K562 (cell line): ENCODE results near the gene GNG7. TPM values are rescaled to one million over a fixed set of nuclear protein-coding genes. Genes with fewer than 3 reads are reported as not detected.

Source experiments
- BRCA1 ChIP-seq, 2 experiments: fragments of 450-650 bp in 1 of 2; sonication (generic) in 1 of 2; formaldehyde crosslinking in 1 of 2; IDR thresholded peaks; 2 replicates each; pipeline versions ENCODE4 v1.5.0 to v1.6.1; 2017 to 2020; ENCODE audit warnings: mild to moderate bottlenecking in 1 of 2, missing genetic modification reagents in 1 of 2
- EP400 ChIP-seq: fragments of 450-650 bp; IDR thresholded peaks from 2 replicates; pipeline ENCODE4 v1.6.1; 2017; ENCODE audit warnings: antibody characterized with exemption, mild to moderate bottlenecking, moderate library complexity
- FOXM1 ChIP-seq, 2 experiments: fragments of 450-650 bp in 1 of 2; sonication (generic) in 1 of 2; formaldehyde crosslinking in 1 of 2; IDR thresholded peaks; 2 replicates each; pipeline versions ENCODE4 v1.6.1 to v1.9.0; 2017 to 2022; ENCODE audit warnings: low read depth in 2 of 2, mild to moderate bottlenecking in 2 of 2, missing genetic modification reagents in 1 of 2, moderate library complexity in 1 of 2
- MCM7 ChIP-seq, 2 experiments: fragments of 450-650 bp; IDR thresholded peaks; 2 replicates each; pipeline ENCODE4 v1.6.1; 2016 to 2018
- NR4A1 ChIP-seq, 2 experiments: fragments of 250-450 bp in 1 of 2; fragments of 450-650 bp in 1 of 2; sonication (Bioruptor Pico) in 1 of 2; IDR thresholded peaks; 2 replicates each; pipeline versions ENCODE4 v1.4.0 to v1.6.1; 2016 to 2020; ENCODE audit warnings: mild to moderate bottlenecking in 2 of 2, missing compliant biosample characterization in 1 of 2, missing genetic modification characterization in 1 of 2, moderate library complexity in 1 of 2
- SMAD4 ChIP-seq: fragments of 250-450 bp; sonication (Bioruptor Pico); conservative IDR thresholded peaks from 2 replicates; pipeline ENCODE4 v1.8.0; 2021; ENCODE audit warnings: inconsistent platforms, mild to moderate bottlenecking, moderate library complexity
- SP2 ChIP-seq: IDR thresholded peaks from 2 replicates; pipeline ENCODE4 v1.6.1; 2011; ENCODE audit warnings: mild to moderate bottlenecking, low read depth, low read length, moderate library complexity; ENCODE audit not compliant: poor library complexity, severe bottlenecking; ENCODE audit errors: extremely low read depth
- SRSF1 ChIP-seq: fragments of 200-400 bp; formaldehyde crosslinking; IDR thresholded peaks from 2 replicates; pipeline ENCODE4 v1.6.1; 2017; ENCODE audit warnings: mild to moderate bottlenecking, low read depth, low read length, moderate library complexity
- SRSF3 ChIP-seq: fragments of 200-400 bp; formaldehyde crosslinking; IDR thresholded peaks from 2 replicates; pipeline ENCODE4 v1.6.1; 2016; ENCODE audit warnings: mild to moderate bottlenecking, low read length, moderate library complexity; ENCODE audit not compliant: insufficient read depth
- STAT5B ChIP-seq: fragments of 250-450 bp; sonication (Bioruptor Pico); IDR thresholded peaks from 2 replicates; pipeline ENCODE4 v1.8.0; 2021; ENCODE audit warnings: mild to moderate bottlenecking, inconsistent platforms
- TARDBP ChIP-seq: fragments of 450-650 bp; IDR thresholded peaks from 2 replicates; pipeline ENCODE4 v1.6.1; 2016
- ZNF133 ChIP-seq: fragments of 250-450 bp; sonication (Bioruptor Pico); IDR thresholded peaks from 2 replicates; pipeline ENCODE4 v1.4.0; 2020; ENCODE audit warnings: mild to moderate bottlenecking
- ZNF253 ChIP-seq: fragments of 250-450 bp; sonication (Bioruptor Pico); conservative IDR thresholded peaks from 2 replicates; pipeline ENCODE4 v1.6.1; 2021; ENCODE audit warnings: mild to moderate bottlenecking
- ZNF436 ChIP-seq: fragments of 250-450, 450-650 bp; sonication (Bioruptor Pico); formaldehyde crosslinking; IDR thresholded peaks from 2 replicates; pipeline ENCODE4 v1.7.0; 2020; ENCODE audit warnings: mild to moderate bottlenecking
- ZNF551 ChIP-seq: fragments of 250-450 bp; sonication (Bioruptor Pico); IDR thresholded peaks from 2 replicates; pipeline ENCODE4 v1.5.0; 2021; ENCODE audit warnings: mild to moderate bottlenecking, moderate library complexity
- ZNF778 ChIP-seq: fragments of 450-650 bp; formaldehyde crosslinking; IDR thresholded peaks from 2 replicates; pipeline ENCODE4 v1.4.0; 2020; ENCODE audit warnings: mild to moderate bottlenecking, moderate library complexity
- polyA plus RNA-seq, 8 experiments: library from polyadenylated mRNA; depleted of rRNA in 4 of 8; stranded (reverse) in 5 of 8; unstranded in 3 of 8; fragments of >200 nt; fragmentation: Nextera tagmentation in 2 of 8; fragmentation: Illumina TruSeq in 1 of 8; extraction: Ambion mirVana in 2 of 8; extraction: Trizol in 1 of 8; gene quantifications; 2 replicates each; pipeline versions ENCODE4 v1.2.1 to v1.2.3, GENCODE V29; 2011 to 2014; ENCODE audit warnings: inconsistent platforms in 1 of 8, missing spikeins in 1 of 8
- total RNA-seq, 7 experiments: library from RNA; depleted of rRNA in 6 of 7; stranded (reverse); fragments of >200 nt in 6 of 7; fragmentation: Illumina TruSeq in 2 of 7; extraction: Trizol in 2 of 7; gene quantifications; 2 replicates each; pipeline versions ENCODE4 v1.2.1 to v1.2.3, GENCODE V29; 2011 to 2021; ENCODE audit warnings: low replicate concordance in 1 of 7
- TF ChIP-seq, protein P1 (sequence below): fragments of 250-450 bp; sonication (Bioruptor Pico); IDR thresholded peaks from 2 replicates; pipeline ENCODE4 v1.5.0; 2020; ENCODE audit warnings: mild to moderate bottlenecking, borderline replicate concordance
- TF ChIP-seq, protein P2 (sequence below): fragments of 250-450 bp; sonication (Bioruptor Pico); IDR thresholded peaks from 2 replicates; pipeline ENCODE4 v1.5.0; 2020; ENCODE audit warnings: mild to moderate bottlenecking
- TF ChIP-seq, protein P3 (sequence below): fragments of 150-350 bp; conservative IDR thresholded peaks from 2 replicates; pipeline ENCODE4 v1.6.1; 2014; ENCODE audit warnings: low read length
- TF ChIP-seq, protein P4 (sequence below): IDR thresholded peaks from 2 replicates; pipeline ENCODE4 v1.6.1; 2011; ENCODE audit not compliant: insufficient read length; ENCODE audit errors: extremely low read depth

The GNG7 gene
- total and polyA plus RNA-seq, 9 of the 15 experiments (the other 6 are each of a cell fraction or from before 2014, with no cell fraction given): 0.01 to 0.20 (median 0.06) TPM; not detected in 1

DNA sequence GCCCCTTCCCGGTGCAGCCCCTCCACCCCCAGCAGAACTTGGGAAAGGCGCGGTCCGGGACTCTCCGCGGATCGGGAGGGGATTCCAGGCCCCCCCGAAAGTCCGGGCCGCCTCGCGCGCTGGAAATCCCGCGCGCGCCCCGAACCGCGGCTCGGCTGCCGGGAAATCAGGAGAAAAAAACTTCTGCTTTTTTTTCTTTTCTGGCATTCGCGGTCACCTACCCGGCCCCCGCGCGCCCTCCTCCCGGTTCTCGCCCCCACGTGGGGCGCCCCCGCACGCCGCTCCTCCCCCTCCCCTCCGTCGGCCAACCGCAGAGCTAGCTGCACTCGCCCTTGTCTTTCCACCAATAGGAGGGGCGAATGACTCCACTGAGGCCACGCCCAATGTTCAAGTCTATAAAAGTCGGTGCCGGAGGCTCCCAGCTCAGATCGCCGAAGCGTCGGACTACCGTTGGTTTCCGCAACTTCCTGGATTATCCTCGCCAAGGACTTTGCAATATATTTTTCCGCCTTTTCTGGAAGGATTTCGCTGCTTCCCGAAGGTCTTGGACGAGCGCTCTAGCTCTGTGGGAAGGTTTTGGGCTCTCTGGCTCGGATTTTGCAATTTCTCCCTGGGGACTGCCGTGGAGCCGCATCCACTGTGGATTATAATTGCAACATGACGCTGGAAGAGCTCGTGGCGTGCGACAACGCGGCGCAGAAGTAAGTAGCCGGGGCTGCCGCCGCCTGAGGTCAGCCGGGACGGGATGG is 226.6 kb downstream of the GNG7 start, which contains the start of gene GADD45B (continued):
- TF ChIP-seq, protein P1, sequence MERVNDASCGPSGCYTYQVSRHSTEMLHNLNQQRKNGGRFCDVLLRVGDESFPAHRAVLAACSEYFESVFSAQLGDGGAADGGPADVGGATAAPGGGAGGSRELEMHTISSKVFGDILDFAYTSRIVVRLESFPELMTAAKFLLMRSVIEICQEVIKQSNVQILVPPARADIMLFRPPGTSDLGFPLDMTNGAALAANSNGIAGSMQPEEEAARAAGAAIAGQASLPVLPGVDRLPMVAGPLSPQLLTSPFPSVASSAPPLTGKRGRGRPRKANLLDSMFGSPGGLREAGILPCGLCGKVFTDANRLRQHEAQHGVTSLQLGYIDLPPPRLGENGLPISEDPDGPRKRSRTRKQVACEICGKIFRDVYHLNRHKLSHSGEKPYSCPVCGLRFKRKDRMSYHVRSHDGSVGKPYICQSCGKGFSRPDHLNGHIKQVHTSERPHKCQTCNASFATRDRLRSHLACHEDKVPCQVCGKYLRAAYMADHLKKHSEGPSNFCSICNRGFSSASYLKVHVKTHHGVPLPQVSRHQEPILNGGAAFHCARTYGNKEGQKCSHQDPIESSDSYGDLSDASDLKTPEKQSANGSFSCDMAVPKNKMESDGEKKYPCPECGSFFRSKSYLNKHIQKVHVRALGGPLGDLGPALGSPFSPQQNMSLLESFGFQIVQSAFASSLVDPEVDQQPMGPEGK (CRISPR knock-in tag): no peak
- no peak for TF ChIP-seq ZNF133 (CRISPR knock-in tag)
- TF ChIP-seq, protein P2, sequence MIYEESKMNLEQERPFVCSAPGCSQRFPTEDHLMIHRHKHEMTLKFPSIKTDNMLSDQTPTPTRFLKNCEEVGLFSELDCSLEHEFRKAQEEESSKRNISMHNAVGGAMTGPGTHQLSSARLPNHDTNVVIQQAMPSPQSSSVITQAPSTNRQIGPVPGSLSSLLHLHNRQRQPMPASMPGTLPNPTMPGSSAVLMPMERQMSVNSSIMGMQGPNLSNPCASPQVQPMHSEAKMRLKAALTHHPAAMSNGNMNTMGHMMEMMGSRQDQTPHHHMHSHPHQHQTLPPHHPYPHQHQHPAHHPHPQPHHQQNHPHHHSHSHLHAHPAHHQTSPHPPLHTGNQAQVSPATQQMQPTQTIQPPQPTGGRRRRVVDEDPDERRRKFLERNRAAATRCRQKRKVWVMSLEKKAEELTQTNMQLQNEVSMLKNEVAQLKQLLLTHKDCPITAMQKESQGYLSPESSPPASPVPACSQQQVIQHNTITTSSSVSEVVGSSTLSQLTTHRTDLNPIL: no peak
- TF ChIP-seq ZNF253: no peak
- 0 out of 2 replicates have a peak, but pooled peaks have one; percentile 29 for TF ChIP-seq SMAD4 (CRISPR knock-in tag)
- no peak for TF ChIP-seq MCM7 (IDR thresholded peaks at IDR 0.05)
- TF ChIP-seq, protein P3, sequence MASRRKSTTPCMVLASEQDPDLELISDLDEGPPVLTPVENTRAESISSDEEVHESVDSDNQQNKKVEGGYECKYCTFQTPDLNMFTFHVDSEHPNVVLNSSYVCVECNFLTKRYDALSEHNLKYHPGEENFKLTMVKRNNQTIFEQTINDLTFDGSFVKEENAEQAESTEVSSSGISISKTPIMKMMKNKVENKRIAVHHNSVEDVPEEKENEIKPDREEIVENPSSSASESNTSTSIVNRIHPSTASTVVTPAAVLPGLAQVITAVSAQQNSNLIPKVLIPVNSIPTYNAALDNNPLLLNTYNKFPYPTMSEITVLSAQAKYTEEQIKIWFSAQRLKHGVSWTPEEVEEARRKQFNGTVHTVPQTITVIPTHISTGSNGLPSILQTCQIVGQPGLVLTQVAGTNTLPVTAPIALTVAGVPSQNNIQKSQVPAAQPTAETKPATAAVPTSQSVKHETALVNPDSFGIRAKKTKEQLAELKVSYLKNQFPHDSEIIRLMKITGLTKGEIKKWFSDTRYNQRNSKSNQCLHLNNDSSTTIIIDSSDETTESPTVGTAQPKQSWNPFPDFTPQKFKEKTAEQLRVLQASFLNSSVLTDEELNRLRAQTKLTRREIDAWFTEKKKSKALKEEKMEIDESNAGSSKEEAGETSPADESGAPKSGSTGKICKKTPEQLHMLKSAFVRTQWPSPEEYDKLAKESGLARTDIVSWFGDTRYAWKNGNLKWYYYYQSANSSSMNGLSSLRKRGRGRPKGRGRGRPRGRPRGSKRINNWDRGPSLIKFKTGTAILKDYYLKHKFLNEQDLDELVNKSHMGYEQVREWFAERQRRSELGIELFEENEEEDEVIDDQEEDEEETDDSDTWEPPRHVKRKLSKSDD: no peak
- peak; percentile 8; the same call in 1 of the 2 replicates for TF ChIP-seq EP400
- TF ChIP-seq ZNF778 (CRISPR knock-in tag): no peak
- TF ChIP-seq STAT5B (CRISPR knock-in tag): no peak
- no peak for TF ChIP-seq BRCA1 (IDR thresholded peaks at IDR 0.05)
- TF ChIP-seq BRCA1 (CRISPR knock-in tag; IDR thresholded peaks at IDR 0.05): no peak
- TF ChIP-seq, protein P4, sequence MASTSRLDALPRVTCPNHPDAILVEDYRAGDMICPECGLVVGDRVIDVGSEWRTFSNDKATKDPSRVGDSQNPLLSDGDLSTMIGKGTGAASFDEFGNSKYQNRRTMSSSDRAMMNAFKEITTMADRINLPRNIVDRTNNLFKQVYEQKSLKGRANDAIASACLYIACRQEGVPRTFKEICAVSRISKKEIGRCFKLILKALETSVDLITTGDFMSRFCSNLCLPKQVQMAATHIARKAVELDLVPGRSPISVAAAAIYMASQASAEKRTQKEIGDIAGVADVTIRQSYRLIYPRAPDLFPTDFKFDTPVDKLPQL: peak; percentile 92
- 0 out of 2 replicates have a peak, but pooled peaks have one; percentile 22 for TF ChIP-seq TARDBP
- no peak for TF ChIP-seq FOXM1 (IDR thresholded peaks at IDR 0.05; ENCODE audit: low read depth)
- 0 out of 2 replicates have a peak, but pooled peaks have one; percentile 61 for TF ChIP-seq FOXM1 (CRISPR knock-in tag; IDR thresholded peaks at IDR 0.05; ENCODE audit: low read depth)
- no peak for TF ChIP-seq ZNF551 (CRISPR knock-in tag)
- no peak for TF ChIP-seq SP2
- no peak for TF ChIP-seq SRSF3
- no peak for TF ChIP-seq NR4A1 (CRISPR knock-in tag; IDR thresholded peaks at IDR 0.05)
- no peak for TF ChIP-seq NR4A1 (tag; IDR thresholded peaks at IDR 0.05)
- no peak for TF ChIP-seq SRSF1
- TF ChIP-seq ZNF436 (CRISPR knock-in tag): peak; percentile 62; the same call in 1 of the 2 replicates
